Nephron (organoid): ENCODE results near the gene ADIPOR2.
"Not testable (repeated sequence)": the region's sequence is repeated elsewhere in the genome, so short reads cannot be mapped to it uniquely, and the experiment has no call there.

Experiments
- H3K27ac Mint-ChIP-seq, 3 experiments: 2 replicates each; pipeline ENCODE4 v1.8.0; 2020; ENCODE audit warnings: mixed read lengths in 3 of 3, mild to moderate bottlenecking in 2 of 3, moderate library complexity in 1 of 3
- H3K27me3 Mint-ChIP-seq: 2 replicates; pipeline ENCODE4 v1.8.0; 2021; ENCODE audit warnings: low read depth, mild to moderate bottlenecking, moderate library complexity, mixed read lengths
- H3K36me3 Mint-ChIP-seq: 2 replicates; pipeline ENCODE4 v1.8.0; 2020; ENCODE audit warnings: low read depth, mixed read lengths
- H3K4me1 Mint-ChIP-seq: 2 replicates; pipeline ENCODE4 v1.8.0; 2020; ENCODE audit warnings: mixed read lengths
- H3K4me3 Mint-ChIP-seq, 3 experiments: 2 replicates each; pipeline ENCODE4 v1.8.0; 2020; ENCODE audit warnings: mild to moderate bottlenecking in 3 of 3, mixed read lengths in 3 of 3, moderate library complexity in 2 of 3
- H3K9me3 Mint-ChIP-seq: 2 replicates; pipeline ENCODE4 v1.8.0; 2020; ENCODE audit warnings: mixed read lengths
- TF ChIP-seq, protein P1 (sequence below), 3 experiments: fragments of 200-600 bp; sonication (generic); IDR thresholded peaks; one replicate each; pipeline ENCODE4 v1.5.0; 2021; ENCODE audit warnings: antibody characterized with exemption in 3 of 3; ENCODE audit not compliant: unreplicated experiment in 3 of 3

The ADIPOR2 gene

DNA sequence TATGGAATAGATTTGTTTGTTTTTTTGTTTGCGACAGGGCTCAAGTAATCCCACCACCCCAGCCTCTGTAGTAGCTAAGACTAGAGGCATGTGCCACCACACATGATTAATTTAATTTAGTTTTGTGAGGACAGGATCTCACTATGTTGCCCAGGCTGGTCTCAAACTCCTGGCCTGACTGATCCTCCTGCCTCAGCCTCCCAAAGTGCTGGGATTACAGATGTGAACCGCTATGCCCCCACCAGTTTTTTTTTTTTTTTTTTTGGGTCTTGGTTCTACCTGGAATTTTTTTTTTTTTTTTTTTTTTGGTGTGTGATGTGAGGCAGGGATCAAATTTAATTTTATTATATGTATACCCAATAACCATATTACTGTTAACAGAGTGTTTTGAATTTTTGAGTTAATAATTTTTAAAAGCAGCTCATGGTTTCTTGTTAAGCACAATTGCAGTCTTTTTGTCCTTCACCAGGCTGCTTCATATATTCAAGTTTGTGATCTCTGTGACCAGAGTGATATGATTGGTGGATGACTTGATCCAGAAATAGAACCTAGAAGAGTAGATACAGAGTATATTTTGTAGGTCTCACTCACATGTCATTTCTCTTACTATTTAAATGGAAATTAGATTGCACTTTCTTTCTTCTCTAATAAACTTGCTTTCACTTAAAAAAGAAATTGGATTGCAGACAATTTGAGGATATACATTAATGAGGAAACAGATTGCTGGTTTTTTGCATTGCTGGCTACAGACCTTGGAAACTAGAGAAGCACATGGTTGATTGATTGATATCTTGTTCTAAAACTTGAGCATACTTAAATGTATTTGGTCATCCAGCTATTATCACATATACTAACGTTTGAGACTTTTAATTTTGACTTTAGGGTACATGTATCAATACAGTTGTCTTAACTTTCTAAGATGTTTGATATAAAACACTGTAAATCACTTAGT, 13.2 kb downstream of the ADIPOR2 start:
- Mint-ChIP-seq H3K27ac (no peak overlapping the region), H3K4me3 (no peak overlapping the region), H3K27me3 (no peaks in the 10 kb centered on the region), H3K9me3 (no peaks in the 10 kb centered on the region), H3K36me3 (peaks cover 51% of the 10 kb centered on the region), H3K4me1 (no peaks in the 10 kb centered on the region)
- TF ChIP-seq, protein P1, sequence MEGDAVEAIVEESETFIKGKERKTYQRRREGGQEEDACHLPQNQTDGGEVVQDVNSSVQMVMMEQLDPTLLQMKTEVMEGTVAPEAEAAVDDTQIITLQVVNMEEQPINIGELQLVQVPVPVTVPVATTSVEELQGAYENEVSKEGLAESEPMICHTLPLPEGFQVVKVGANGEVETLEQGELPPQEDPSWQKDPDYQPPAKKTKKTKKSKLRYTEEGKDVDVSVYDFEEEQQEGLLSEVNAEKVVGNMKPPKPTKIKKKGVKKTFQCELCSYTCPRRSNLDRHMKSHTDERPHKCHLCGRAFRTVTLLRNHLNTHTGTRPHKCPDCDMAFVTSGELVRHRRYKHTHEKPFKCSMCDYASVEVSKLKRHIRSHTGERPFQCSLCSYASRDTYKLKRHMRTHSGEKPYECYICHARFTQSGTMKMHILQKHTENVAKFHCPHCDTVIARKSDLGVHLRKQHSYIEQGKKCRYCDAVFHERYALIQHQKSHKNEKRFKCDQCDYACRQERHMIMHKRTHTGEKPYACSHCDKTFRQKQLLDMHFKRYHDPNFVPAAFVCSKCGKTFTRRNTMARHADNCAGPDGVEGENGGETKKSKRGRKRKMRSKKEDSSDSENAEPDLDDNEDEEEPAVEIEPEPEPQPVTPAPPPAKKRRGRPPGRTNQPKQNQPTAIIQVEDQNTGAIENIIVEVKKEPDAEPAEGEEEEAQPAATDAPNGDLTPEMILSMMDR (IDR thresholded peaks at IDR 0.05; ENCODE audit: unreplicated experiment in 3 of 3), result no peak

DNA sequence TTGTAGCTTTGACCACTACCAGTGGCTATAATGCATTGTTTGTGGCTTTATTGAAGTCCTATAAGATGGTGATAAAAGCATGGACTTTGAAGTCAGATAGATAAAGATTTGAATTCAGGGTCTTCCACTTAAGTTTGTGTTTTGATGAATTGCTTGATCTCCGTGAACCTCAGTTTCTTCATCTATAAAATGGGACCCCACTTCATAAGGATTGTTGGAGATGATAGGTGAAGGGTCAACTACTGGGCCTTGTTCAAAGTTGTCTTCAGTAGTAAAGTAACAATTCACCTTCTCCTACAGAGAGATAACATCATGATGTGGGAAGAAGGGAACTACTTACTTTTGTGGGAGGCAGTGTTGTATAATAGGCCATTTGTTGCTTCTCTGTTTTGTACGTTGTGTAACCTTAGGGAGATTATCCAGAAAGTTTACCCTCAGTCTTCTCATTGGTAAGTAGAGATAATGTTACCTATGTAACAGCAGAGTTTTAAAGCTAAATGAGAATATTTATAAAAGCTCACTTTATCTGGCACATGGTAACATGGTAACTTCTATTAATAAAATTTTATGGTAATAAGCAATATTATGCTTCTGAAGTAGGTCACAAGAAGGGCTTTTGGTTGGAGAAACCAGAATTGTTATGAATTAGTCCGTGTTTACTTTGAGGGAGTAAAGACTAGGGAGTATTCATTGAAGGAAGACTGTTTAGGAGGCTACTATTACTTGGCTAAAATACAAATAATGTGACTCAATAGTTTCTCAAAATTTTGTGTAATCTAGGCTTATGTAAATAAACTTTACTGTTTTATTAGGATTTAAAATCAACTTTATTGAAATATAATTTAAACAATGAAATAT, 15.1 kb downstream of the ADIPOR2 start:
- no peaks in the 10 kb centered on the region for H3K4me1 Mint-ChIP-seq
- no peak overlapping the region for H3K4me3 Mint-ChIP-seq
- H3K27me3 Mint-ChIP-seq, result no peaks in the 10 kb centered on the region
- TF ChIP-seq, protein P1 (IDR thresholded peaks at IDR 0.05; ENCODE audit: unreplicated experiment in 3 of 3), result no peak
- H3K36me3 Mint-ChIP-seq, result peaks cover 58% of the 10 kb centered on the region
- no peaks in the 10 kb centered on the region for H3K9me3 Mint-ChIP-seq
- no peak overlapping the region for H3K27ac Mint-ChIP-seq

DNA sequence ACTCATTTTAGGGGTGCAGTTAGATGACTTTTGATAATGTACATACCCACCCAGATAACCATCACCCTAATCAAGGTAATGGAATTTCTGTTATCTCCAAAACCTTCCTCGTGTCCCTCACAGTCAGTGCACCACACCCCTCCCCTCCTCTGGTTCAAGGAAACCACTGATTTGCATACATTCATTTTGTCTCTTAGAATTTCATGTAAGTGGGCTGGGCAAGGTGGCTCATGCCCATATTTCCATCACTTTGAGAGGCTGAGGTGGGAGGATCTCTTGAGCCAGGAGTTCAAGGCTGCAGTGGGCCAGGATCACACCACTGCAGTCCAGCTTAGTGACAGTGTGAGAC, 15.7 kb downstream of the ADIPOR2 start:
- Mint-ChIP-seq H3K9me3 (no peaks in the 10 kb centered on the region), H3K27me3 (no peaks in the 10 kb centered on the region), H3K27ac (no peak overlapping the region), H3K4me1 (peaks cover 3% of the 10 kb centered on the region), H3K36me3 (peaks cover 64% of the 10 kb centered on the region), H3K4me3 (no peak overlapping the region)
- TF ChIP-seq, protein P1 (IDR thresholded peaks at IDR 0.05; ENCODE audit: unreplicated experiment in 3 of 3), result no peak

DNA sequence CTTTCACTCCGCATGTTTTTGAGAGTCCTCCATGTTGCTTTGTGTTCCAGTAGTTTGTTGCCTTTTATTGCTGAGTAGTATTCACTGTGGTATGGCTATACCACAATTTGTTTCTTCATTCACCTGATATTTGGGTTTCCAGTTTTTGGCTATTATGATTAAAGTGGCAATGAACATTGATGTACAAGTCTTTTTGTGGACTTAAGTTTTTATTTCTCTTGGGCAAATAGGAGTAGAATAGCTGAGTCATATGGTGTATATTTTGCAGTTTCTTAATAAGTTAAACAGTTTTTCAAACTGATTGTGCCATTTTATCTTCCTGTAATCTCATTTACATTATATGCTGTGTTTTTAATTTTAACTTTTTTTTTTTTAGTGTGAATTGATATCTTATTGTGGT, 16.2 kb downstream of the ADIPOR2 start:
- TF ChIP-seq, protein P1 (IDR thresholded peaks at IDR 0.05; ENCODE audit: unreplicated experiment in 3 of 3), result no peak
- Mint-ChIP-seq H3K4me3 (no peak overlapping the region), H3K27ac (no peak overlapping the region), H3K4me1 (peaks cover 8% of the 10 kb centered on the region), H3K9me3 (no peaks in the 10 kb centered on the region), H3K27me3 (no peaks in the 10 kb centered on the region), H3K36me3 (peaks cover 68% of the 10 kb centered on the region)

DNA sequence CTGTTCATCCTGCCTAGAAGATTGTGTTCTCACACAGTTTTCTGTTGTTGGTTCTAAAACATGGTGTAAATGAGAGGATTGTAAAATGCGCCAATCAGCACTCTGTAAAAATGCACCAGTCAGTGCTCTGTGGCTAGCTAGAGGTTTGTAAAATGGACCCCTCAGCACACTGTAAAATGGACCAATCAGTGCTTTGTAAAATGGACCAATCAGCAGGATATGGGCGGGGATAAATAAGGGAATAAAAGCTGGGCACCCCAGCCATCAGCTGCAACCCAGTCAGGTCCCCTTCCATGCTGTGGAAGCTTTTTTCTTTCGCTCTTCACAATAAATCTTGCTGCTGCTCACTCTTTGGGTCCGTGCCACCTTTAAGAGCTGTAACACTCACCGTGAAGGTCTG, 19.1 kb downstream of the ADIPOR2 start:
- not testable (repeated sequence) for H3K4me3 Mint-ChIP-seq, H3K27ac Mint-ChIP-seq, H3K4me1 Mint-ChIP-seq, H3K27me3 Mint-ChIP-seq
- H3K36me3 Mint-ChIP-seq, result peaks cover 73% of the 10 kb centered on the region
- peaks cover 17% of the 10 kb centered on the region for H3K9me3 Mint-ChIP-seq

DNA sequence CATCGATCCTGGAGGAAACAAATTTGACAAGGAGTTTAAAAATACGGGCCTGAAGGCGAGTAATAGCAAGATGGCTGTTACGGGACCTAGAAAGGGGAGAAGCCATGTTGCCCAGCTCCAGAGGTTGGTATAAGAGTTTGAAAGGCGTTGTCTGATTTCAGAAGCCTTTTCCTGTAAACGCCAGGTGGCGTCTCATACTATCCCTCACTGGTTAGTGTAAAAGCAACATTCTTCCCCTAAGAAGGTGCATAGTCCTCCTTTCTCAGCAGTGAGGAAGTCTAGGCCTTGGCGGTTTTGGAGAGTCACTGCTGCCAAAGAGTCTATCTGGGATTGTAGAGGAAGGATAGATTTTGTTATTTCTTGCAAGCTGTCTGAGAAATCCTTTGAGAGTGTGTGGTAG, 20.0 kb downstream of the ADIPOR2 start:
- H3K27me3 Mint-ChIP-seq, H3K4me1 Mint-ChIP-seq, H3K4me3 Mint-ChIP-seq, H3K27ac Mint-ChIP-seq: not testable (repeated sequence)
- Mint-ChIP-seq H3K9me3 (peaks cover 20% of the 10 kb centered on the region), H3K36me3 (peaks cover 77% of the 10 kb centered on the region)

DNA sequence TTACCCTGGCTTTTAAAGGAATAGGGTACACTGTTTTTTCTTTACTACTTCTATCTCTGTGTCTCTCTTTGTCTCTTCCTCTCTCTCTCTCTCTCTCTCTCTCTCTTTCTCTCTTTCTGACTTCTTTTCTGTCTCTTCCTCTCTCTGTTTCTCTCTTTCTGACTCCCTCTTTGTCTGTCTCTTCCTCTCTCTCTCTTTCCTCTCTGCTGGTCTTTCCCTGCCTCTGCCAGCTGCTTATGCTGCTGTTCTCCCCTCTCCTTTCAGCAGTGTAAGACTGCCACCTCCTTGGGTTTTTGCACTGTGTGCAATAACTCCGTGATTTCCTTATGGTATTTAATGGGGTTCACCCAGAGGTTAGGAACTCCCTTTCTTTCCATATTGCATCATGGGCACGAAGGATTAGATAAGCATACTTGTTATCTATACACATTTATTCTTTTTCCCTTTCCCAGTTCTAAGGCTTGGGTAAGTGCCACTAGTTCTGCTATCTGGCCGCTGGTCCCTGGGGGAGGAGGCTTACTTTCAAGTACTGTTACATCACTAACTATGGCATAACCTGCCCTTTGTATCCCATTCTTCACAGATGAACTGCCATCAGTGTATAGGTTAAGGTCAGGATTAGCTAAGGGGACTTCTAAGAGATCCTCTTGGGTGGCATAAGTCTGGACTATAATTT, 20.8 kb downstream of the ADIPOR2 start:
- Mint-ChIP-seq H3K4me1 (peaks cover 13% of the 10 kb centered on the region), H3K9me3 (peaks cover 24% of the 10 kb centered on the region), H3K36me3 (peaks cover 78% of the 10 kb centered on the region), H3K27ac (peak overlapping the region in 1 of 3 experiments; percentile 46)
- H3K27me3 Mint-ChIP-seq, H3K4me3 Mint-ChIP-seq: not testable (repeated sequence)

DNA sequence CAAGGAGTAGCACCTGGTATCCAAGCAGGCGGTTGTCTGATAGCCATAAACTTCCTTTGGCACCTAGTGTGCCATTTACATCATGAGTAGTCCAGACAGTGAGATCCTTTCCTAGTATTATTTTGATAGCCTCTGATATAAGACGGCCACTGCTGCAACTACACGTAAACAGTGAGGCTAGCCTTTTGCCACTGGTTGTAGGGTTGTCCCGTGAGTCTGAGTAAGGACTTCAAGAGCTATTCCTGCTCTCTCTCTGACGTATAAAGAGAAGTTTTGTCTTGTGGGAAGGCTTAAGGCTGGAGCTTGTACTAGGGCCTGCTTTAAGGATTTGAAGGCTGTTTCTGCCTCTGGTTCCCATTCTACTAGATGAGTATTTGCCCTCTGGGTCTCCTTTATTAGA, 21.4 kb downstream of the ADIPOR2 start:
- peak overlapping the region in 1 of 3 experiments; percentile 46 for H3K27ac Mint-ChIP-seq
- not testable (repeated sequence) for H3K4me3 Mint-ChIP-seq, H3K27me3 Mint-ChIP-seq
- H3K9me3 Mint-ChIP-seq, result peaks cover 24% of the 10 kb centered on the region
- H3K4me1 Mint-ChIP-seq, result peaks cover 13% of the 10 kb centered on the region
- H3K36me3 Mint-ChIP-seq, result peaks cover 78% of the 10 kb centered on the region

DNA sequence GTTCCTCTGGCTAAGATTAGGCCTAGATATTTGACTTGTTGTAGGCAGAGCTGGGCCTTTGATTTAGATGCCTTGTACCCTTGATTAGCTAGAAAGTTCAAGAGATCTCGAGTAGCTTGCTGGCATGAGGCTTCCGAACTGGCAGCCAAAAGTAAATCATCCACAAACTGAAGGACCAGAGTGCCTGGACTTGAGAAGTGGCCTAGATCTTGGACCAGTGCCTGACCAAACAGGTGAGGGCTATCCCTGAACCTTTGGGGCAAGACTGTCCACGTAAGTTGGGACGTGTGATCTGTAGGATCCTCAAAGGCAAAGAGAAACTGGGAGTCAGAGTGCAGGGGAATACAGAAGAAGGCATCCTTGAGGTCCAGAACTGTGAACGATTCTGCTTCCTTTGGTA, 22.0 kb downstream of the ADIPOR2 start:
- Mint-ChIP-seq H3K36me3 (peaks cover 78% of the 10 kb centered on the region), H3K4me1 (peaks cover 13% of the 10 kb centered on the region), H3K9me3 (peaks cover 24% of the 10 kb centered on the region)
- H3K27ac Mint-ChIP-seq, H3K4me3 Mint-ChIP-seq, H3K27me3 Mint-ChIP-seq: not testable (repeated sequence)
